Naive thymus-derived CD4-positive, alpha-beta T cell (primary cell): Measurements from ENCODE around the gene TGFBI. TPM values are rescaled to one million over a fixed set of nuclear protein-coding genes. Genes with fewer than 3 reads are reported as not detected.
A peak's percentile ranks its signal among the peaks of the same experiment; 100 is the strongest.

ENCODE experiments used
- ATAC-seq: fragments of 150-1000 bp; cut with Tn5 transposase; 2 replicates; pipeline ENCODE4 v1.10.0; 2021; ENCODE audit warnings: mild to moderate bottlenecking, moderate library complexity
- CTCF ChIA-PET: fragments of 350-600 bp; sonication (Branson Sonifier 250); formaldehyde crosslinking; loops from one replicate; lab custom pipeline; 2021; ENCODE audit warnings: antibody characterized with exemption; lab: Charles Lee
- POLR2A ChIA-PET: fragments of 350-600 bp; sonication (Branson Sonifier 250); formaldehyde crosslinking; loops from one replicate; lab custom pipeline; 2021; ENCODE audit warnings: antibody characterized with exemption, inconsistent platforms; lab: Charles Lee
- DNase-seq, 9 donors: peaks; one replicate each; pipeline versions ENCODE4 v3.0.0 to v3.0.0-alpha.2; 2020 to 2022; ENCODE audit warnings: mixed read lengths in 1 of 9
- H3K27ac ChIP-seq: one replicate; pipeline ENCODE4 v1.7.0; 2013; ENCODE audit warnings: mild to moderate bottlenecking, low read depth, low read length, moderate library complexity
- H3K27me3 ChIP-seq, 2 donors: one replicate each; pipeline ENCODE4 v1.7.0; 2013; ENCODE audit warnings: low read length in 2 of 2, mild to moderate bottlenecking in 2 of 2, moderate library complexity in 2 of 2; ENCODE audit not compliant: control insufficient read depth in 2 of 2, insufficient read depth in 2 of 2
- H3K36me3 ChIP-seq, 3 experiments: 1 replicate in 2 of 3; 2 replicates in 1 of 3; pipeline ENCODE4 v1.7.0; 2013; ENCODE audit warnings: low read length in 3 of 3, mild to moderate bottlenecking in 3 of 3, moderate library complexity in 1 of 3; ENCODE audit not compliant: insufficient read depth in 3 of 3, control insufficient read depth in 2 of 3
- H3K4me1 ChIP-seq, 2 donors: one replicate each; pipeline ENCODE4 v1.7.0; 2013; ENCODE audit warnings: low read length in 2 of 2, mild to moderate bottlenecking in 2 of 2, moderate library complexity in 1 of 2; ENCODE audit not compliant: control insufficient read depth in 2 of 2, insufficient read depth in 2 of 2
- H3K4me3 ChIP-seq: 2 replicates; pipeline ENCODE4 v1.7.0; 2013; ENCODE audit warnings: mild to moderate bottlenecking, low read length
- H3K9me3 ChIP-seq, 3 experiments: 1 replicate in 2 of 3; 2 replicates in 1 of 3; pipeline ENCODE4 v1.7.0; 2013; ENCODE audit warnings: low read length in 3 of 3; ENCODE audit not compliant: control insufficient read depth in 2 of 3
- H3K27ac Mint-ChIP-seq, 9 donors: one replicate each; pipeline ENCODE4 v1.8.0; 2020 to 2022; ENCODE audit warnings: mixed read lengths in 9 of 9, mild to moderate bottlenecking in 8 of 9, moderate library complexity in 5 of 9, inconsistent platforms in 2 of 9
- H3K27me3 Mint-ChIP-seq, 5 donors: one replicate each; pipeline ENCODE4 v1.8.0; 2021 to 2022; ENCODE audit warnings: mixed read lengths in 5 of 5, mild to moderate bottlenecking in 1 of 5
- H3K36me3 Mint-ChIP-seq, 5 donors: one replicate each; pipeline ENCODE4 v1.8.0; 2020 to 2022; ENCODE audit warnings: mixed read lengths in 5 of 5, mild to moderate bottlenecking in 3 of 5, inconsistent platforms in 1 of 5
- H3K4me1 Mint-ChIP-seq, 7 donors: one replicate each; pipeline ENCODE4 v1.8.0; 2020 to 2022; ENCODE audit warnings: mixed read lengths in 7 of 7, mild to moderate bottlenecking in 3 of 7, inconsistent platforms in 1 of 7
- H3K4me3 Mint-ChIP-seq, 10 donors: one replicate each; pipeline ENCODE4 v1.8.0; 2020 to 2022; ENCODE audit warnings: mild to moderate bottlenecking in 10 of 10, mixed read lengths in 10 of 10, moderate library complexity in 6 of 10, inconsistent platforms in 2 of 10
- H3K9me3 Mint-ChIP-seq, 11 donors: one replicate each; pipeline ENCODE4 v1.8.0; 2020 to 2022; ENCODE audit warnings: mixed read lengths in 11 of 11, mild to moderate bottlenecking in 4 of 11, inconsistent platforms in 1 of 11, moderate library complexity in 1 of 11
- intact Hi-C, 2 donors: fragments of 100-400 bp; cut with micrococcal nuclease; formaldehyde crosslinking; loops; one replicate each; pipeline ENCODE4 v1.15.1; 2023
- polyA plus RNA-seq, 2 donors: library from polyadenylated mRNA; unstranded; fragments of 300-500 nt; fragmentation: Illumina TruSeq; gene quantifications; one replicate each; pipeline ENCODE4 v1.2.3, GENCODE V29; 2021
- total RNA-seq, 6 experiments: library from RNA in 5 of 6; stranded (reverse) in 5 of 6; gene quantifications; 1 replicate in 5 of 6; 2 replicates in 1 of 6; pipeline ENCODE4 v1.2.3 and lab custom pipeline; 2021 to 2026

TGFBI gene
- total RNA-seq (100 to 1,000 TPM in 1 of 5 experiments, 10 to 100 TPM in 3, not detected in 1; 18.1 to 167 (median 20.5) TPM), polyA plus RNA-seq (under 1 TPM; 0.07 to 0.32 TPM), total RNA-seq (lab: John Stamatoyannopoulos, UW) (2.3 reads per million, percentile 11 among the genes with 10 or more reads in this experiment)

DNA sequence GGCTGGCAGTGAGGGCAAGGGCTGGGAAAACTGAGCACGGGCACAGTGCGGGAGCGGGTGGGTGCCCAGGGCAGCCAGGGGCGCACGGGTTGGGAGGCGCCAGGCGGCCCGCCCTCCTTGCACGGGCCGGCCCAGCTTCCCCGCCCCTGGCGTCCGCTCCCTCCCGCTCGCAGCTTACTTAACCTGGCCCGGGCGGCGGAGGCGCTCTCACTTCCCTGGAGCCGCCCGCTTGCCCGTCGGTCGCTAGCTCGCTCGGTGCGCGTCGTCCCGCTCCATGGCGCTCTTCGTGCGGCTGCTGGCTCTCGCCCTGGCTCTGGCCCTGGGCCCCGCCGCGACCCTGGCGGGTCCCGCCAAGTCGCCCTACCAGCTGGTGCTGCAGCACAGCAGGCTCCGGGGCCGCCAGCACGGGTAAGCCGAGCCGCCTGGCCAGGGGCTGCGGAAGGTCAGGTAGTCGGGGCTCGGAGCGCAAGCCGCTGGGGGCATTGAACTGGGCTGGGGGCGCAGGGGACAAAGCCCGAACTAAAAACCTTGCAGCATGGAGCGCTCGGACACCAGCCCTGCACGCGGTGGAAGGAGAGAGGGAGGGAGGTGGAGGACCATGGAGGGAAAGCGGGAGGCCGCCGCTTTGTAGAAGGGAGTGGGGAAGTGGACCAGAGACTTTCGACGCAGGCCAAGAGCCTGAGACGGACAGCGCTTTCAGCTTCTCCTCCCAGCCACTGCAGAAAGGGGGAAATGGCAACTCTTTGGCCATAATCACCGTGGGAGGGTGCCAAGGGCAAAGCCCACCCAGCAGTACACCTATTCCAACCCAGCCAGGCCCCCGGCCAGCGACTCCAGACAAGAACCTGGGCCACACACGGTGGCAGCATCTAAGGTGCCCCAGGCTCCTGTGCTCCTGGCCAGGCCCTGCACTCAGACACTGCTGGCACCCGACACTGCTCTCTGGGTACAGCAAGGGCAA is at the start of gene TGFBI:
Gene TGFBI (plus strand): TSS at position 207 of the 961 bp plus-strand sequence. CDS start 68 bp downstream, at position 275.
- Histone ChIP-seq H3K27me3 (peaks cover 3% of the 10 kb centered on the region in 2 donors), H3K27ac (no peak within 1 kb of the TSS), H3K4me3 (no peak within 1 kb of the TSS), H3K36me3 (no peaks in the 10 kb centered on the region), H3K4me1 (peaks cover 0 to 2% of the 10 kb centered on the region in 2 donors), H3K9me3 (no peaks in the 10 kb centered on the region)
- CTCF ChIA-PET: no interaction called here
- H3K36me3 Mint-ChIP-seq: no peaks in the 10 kb centered on the region
- H3K9me3 Mint-ChIP-seq: peaks cover 0 to 2% (median 0%) of the 10 kb centered on the region in 11 donors
- intact Hi-C loops: no loop called here
- POLR2A ChIA-PET: no interaction called here
- H3K4me3 Mint-ChIP-seq: no peak within 1 kb of the TSS
- peaks cover 0 to 8% (median 0%) of the 10 kb centered on the region in 7 donors for H3K4me1 Mint-ChIP-seq
- ATAC-seq: peak; percentile 78
- DNase-seq: peak in 1 of 9 donors; percentile 31
- H3K27me3 Mint-ChIP-seq: peaks cover 19 to 39% (median 24%) of the 10 kb centered on the region in 5 donors
- no peak within 1 kb of the TSS for H3K27ac Mint-ChIP-seq

DNA sequence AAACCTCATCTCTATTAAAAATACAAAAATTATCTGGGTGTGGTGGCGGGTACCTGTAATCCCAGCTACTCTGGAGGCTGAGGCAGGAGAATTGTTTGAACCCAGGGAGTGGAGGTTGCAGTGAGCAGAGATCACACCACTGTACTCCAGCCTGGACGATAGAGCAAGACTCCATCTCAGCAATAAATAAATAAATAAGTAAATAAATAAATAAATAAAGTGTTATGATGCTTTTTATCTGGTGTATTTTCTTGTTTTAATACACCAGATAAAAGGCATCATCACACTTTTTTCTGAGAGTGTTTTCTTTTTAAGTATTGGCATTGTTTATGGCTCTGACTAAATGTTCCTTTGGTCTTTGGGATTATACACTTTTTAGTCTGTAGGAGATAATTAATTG is 49.8 kb upstream of the TGFBI start:
- no peaks in the 10 kb centered on the region for H3K36me3 ChIP-seq
- no peak for DNase-seq
- no peaks in the 10 kb centered on the region for H3K9me3 ChIP-seq
- intact Hi-C loops: no loop called here
- Mint-ChIP-seq H3K4me1 (no peaks in the 10 kb centered on the region), H3K27ac (no peak overlapping the region), H3K27me3 (peaks cover 24 to 49% (median 35%) of the 10 kb centered on the region in 5 donors), H3K9me3 (peaks cover 0 to 8% (median 0%) of the 10 kb centered on the region in 11 donors), H3K4me3 (no peak overlapping the region), H3K36me3 (no peaks in the 10 kb centered on the region)
- no peak overlapping the region for H3K4me3 ChIP-seq
- peaks cover 0 to 1% of the 10 kb centered on the region in 2 donors for H3K27me3 ChIP-seq
- ATAC-seq: no peak
- ChIA-PET POLR2A (no interaction called here), CTCF (no interaction called here)
- no peak overlapping the region for H3K27ac ChIP-seq
- H3K4me1 ChIP-seq: no peaks in the 10 kb centered on the region

DNA sequence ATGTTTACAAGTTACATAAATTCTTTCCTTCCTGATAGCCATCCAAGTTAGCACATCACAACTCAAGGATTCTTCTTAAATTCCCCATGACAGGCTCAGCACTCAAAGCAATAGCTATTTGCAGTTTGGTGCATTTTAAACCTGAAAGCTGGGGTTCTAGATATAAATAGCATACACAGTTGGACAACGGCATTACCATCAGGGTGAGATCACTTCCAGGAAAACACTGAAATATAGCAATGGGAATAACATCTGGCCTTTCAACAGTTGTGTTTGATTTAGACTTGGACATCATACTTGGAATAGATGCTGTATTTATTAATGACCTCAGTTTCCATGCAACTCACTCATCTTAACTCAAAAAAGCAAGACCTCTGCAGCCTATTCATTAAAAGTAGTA is 49.3 kb upstream of the TGFBI start:
- Mint-ChIP-seq H3K36me3 (no peaks in the 10 kb centered on the region), H3K27me3 (peaks cover 20 to 46% (median 30%) of the 10 kb centered on the region in 5 donors), H3K4me3 (no peak overlapping the region), H3K27ac (no peak overlapping the region), H3K9me3 (peaks cover 0 to 8% (median 0%) of the 10 kb centered on the region in 11 donors), H3K4me1 (no peaks in the 10 kb centered on the region)
- no peaks in the 10 kb centered on the region for H3K9me3 ChIP-seq
- ATAC-seq: no peak
- ChIA-PET POLR2A (no interaction called here), CTCF (no interaction called here)
- no peak overlapping the region for H3K4me3 ChIP-seq
- H3K36me3 ChIP-seq: no peaks in the 10 kb centered on the region
- intact Hi-C loops: no loop called here
- H3K27ac ChIP-seq: no peak overlapping the region
- no peaks in the 10 kb centered on the region for H3K4me1 ChIP-seq
- H3K27me3 ChIP-seq: no peaks in the 10 kb centered on the region
- no peak for DNase-seq

DNA sequence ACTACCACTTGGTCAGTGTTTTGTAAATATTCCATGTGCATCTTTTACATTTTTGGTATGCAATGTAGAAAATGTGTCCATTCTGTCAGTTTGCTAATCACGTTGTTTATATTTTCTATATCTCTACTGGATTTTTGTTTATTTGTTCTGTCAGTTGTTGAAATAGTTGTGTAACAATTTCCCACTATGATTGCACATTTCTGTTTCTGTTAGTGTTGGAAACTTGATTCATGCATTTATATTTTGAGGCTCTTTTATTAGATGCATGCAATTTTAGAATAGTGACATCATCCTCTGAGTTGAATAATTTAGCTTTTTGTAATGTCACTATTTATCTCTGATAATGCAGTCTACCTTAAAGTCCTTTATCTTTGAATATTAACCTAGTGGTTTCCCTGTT is 48.2 kb upstream of the TGFBI start:
- Mint-ChIP-seq H3K4me3 (no peak overlapping the region), H3K27ac (no peak overlapping the region), H3K4me1 (no peaks in the 10 kb centered on the region), H3K36me3 (no peaks in the 10 kb centered on the region), H3K9me3 (peaks cover 0 to 8% (median 0%) of the 10 kb centered on the region in 11 donors), H3K27me3 (peaks cover 17 to 35% (median 25%) of the 10 kb centered on the region in 5 donors)
- Histone ChIP-seq H3K27ac (no peak overlapping the region), H3K27me3 (no peaks in the 10 kb centered on the region), H3K9me3 (no peaks in the 10 kb centered on the region), H3K36me3 (no peaks in the 10 kb centered on the region), H3K4me3 (no peak overlapping the region), H3K4me1 (no peaks in the 10 kb centered on the region)
- ATAC-seq: no peak
- ChIA-PET CTCF (no interaction called here), POLR2A (no interaction called here)
- DNase-seq: no peak
- intact Hi-C loops: no loop called here

DNA sequence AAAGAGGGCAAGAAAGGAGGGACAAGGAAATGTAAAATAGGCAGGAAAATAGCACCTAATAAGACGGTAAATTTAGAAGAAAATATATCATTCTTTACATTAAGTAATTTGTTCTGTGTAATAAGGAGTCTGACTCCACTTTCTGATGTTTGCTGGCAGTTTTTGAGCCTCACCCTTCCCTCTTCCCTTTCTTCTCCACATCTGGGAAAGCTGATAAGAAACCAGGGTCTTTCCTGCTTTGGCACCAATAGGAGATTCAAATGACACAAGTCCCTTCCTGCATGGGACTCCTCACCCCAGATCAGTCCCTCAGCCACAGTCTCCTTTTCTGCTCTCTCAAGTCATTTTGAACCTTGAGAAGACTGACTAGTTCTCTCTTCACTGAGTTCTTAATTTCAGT is 42.8 kb upstream of the TGFBI start:
- H3K27ac ChIP-seq: no peak overlapping the region
- Mint-ChIP-seq H3K27ac (no peak overlapping the region), H3K27me3 (peaks cover 7 to 19% (median 10%) of the 10 kb centered on the region in 5 donors), H3K9me3 (peaks cover 0 to 8% (median 2%) of the 10 kb centered on the region in 11 donors), H3K36me3 (no peaks in the 10 kb centered on the region), H3K4me3 (no peak overlapping the region), H3K4me1 (no peaks in the 10 kb centered on the region)
- DNase-seq (no peak), ATAC-seq (no peak)
- ChIA-PET CTCF (no interaction called here), POLR2A (no interaction called here)
- intact Hi-C loops: no loop called here
- H3K4me1 ChIP-seq: no peaks in the 10 kb centered on the region
- H3K36me3 ChIP-seq: no peaks in the 10 kb centered on the region
- H3K27me3 ChIP-seq: no peaks in the 10 kb centered on the region
- H3K9me3 ChIP-seq: no peaks in the 10 kb centered on the region
- H3K4me3 ChIP-seq: no peak overlapping the region

DNA sequence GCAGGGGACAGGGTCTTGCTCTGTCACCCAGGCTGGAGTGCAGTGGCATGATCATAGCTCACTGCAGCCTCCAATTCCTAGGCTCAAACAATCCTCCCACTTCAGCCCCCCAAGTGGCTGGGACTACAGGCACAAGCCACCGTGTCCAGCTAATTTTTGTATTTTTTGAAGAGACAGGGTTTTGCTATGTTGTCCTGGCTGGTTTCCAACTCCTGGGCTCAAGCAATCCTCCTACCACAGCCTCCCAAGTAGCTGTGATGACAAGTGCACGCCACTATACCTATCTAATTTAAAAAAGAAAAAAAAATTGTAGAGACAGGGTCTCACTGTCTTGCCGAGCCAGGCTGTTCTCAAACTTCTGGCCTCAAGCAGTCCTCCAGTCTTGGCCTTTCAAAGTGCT is 42.4 kb upstream of the TGFBI start:
- no peaks in the 10 kb centered on the region for H3K4me1 ChIP-seq
- POLR2A ChIA-PET: no interaction called here
- no peak overlapping the region for H3K4me3 ChIP-seq
- Mint-ChIP-seq H3K27me3 (peaks cover 7 to 19% (median 10%) of the 10 kb centered on the region in 5 donors), H3K4me1 (no peaks in the 10 kb centered on the region), H3K27ac (no peak overlapping the region), H3K36me3 (no peaks in the 10 kb centered on the region), H3K9me3 (peaks cover 0 to 8% (median 2%) of the 10 kb centered on the region in 11 donors), H3K4me3 (no peak overlapping the region)
- H3K9me3 ChIP-seq: no peaks in the 10 kb centered on the region
- CTCF ChIA-PET: no interaction called here
- intact Hi-C loops: no loop called here
- ATAC-seq (no peak), DNase-seq (no peak)
- H3K27ac ChIP-seq: no peak overlapping the region
- H3K36me3 ChIP-seq: no peaks in the 10 kb centered on the region
- H3K27me3 ChIP-seq: no peaks in the 10 kb centered on the region
